ENCODE data around the gene SELENOS.

GRCh38 chr15:101264011-101264410 is 13.3 kb downstream of the SELENOS start:
- TF ChIP-seq EP300 (IDR thresholded peaks at IDR 0.05), result no peak
- no peak for TF ChIP-seq POLR2A (IDR thresholded peaks at IDR 0.05)
- TF ChIP-seq, protein P1, sequence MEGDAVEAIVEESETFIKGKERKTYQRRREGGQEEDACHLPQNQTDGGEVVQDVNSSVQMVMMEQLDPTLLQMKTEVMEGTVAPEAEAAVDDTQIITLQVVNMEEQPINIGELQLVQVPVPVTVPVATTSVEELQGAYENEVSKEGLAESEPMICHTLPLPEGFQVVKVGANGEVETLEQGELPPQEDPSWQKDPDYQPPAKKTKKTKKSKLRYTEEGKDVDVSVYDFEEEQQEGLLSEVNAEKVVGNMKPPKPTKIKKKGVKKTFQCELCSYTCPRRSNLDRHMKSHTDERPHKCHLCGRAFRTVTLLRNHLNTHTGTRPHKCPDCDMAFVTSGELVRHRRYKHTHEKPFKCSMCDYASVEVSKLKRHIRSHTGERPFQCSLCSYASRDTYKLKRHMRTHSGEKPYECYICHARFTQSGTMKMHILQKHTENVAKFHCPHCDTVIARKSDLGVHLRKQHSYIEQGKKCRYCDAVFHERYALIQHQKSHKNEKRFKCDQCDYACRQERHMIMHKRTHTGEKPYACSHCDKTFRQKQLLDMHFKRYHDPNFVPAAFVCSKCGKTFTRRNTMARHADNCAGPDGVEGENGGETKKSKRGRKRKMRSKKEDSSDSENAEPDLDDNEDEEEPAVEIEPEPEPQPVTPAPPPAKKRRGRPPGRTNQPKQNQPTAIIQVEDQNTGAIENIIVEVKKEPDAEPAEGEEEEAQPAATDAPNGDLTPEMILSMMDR (IDR thresholded peaks at IDR 0.05), result no peak
- no peak for TF ChIP-seq POLR2AphosphoS5 (IDR thresholded peaks at IDR 0.05)

Measured in suprapubic skin (tissue), 4 donors.